Measurements from ENCODE around the gene ULBP1. TPM values are rescaled to one million over a fixed set of nuclear protein-coding genes. Genes with fewer than 3 reads are reported as not detected.

Gene ULBP1
- total and polyA plus RNA-seq, 11 donors: 0.10 to 0.52 (median 0.25) TPM

- no peak overlapping the region for H3K4me3 ChIP-seq
These were observed 3.3 kb upstream of the ULBP1 start for GRCh38 chr6:149960488-149960887.

GRCh38 chr6:149961728-149962425 lies 1.9 kb upstream of the ULBP1 start:
- H3K9me3 ChIP-seq: no peaks in the 10 kb centered on the region
- 62 to 77% (median 71%) methylated on average over 6 of the region's 6 CpGs for WGBS, 4 donors
- H3K27me3 ChIP-seq: peaks cover 17 to 77% (median 44%) of the 10 kb centered on the region in 9 donors
- no peak overlapping the region for H3K27ac ChIP-seq
- peaks cover 0 to 28% (median 14%) of the 10 kb centered on the region in 12 donors for H3K4me1 ChIP-seq
- intact Hi-C loops (cut with DNase I): loop anchor here in 1 of 10 donors (10.0 kb wide), 1 partner anchor 53 kb away; no protein-coding TSS in a partner anchor
- no peaks in the 10 kb centered on the region for H3K36me3 ChIP-seq
- no peak for TF ChIP-seq POLR2A (IDR thresholded peaks at IDR 0.05)
- TF ChIP-seq CTCF (IDR thresholded peaks at IDR 0.05): peak in 3 of 12 donors; percentile 11 to 20 (median 14)
- no peak for ATAC-seq
- no peak overlapping the region for H3K4me3 ChIP-seq
- DNase-seq: no peak

More at GRCh38 chr6:149960488-149960887, 3.3 kb upstream of the ULBP1 start:
- intact Hi-C loops (cut with DNase I): loop anchor here in 1 of 10 donors (10.0 kb wide), 1 partner anchor 54 kb away; no protein-coding TSS in a partner anchor
- Histone ChIP-seq H3K27me3 (peaks cover 22 to 80% (median 53%) of the 10 kb centered on the region in 9 donors), H3K27ac (no peak overlapping the region), H3K4me1 (peaks cover 0 to 27% (median 14%) of the 10 kb centered on the region in 12 donors), H3K9me3 (no peaks in the 10 kb centered on the region), H3K36me3 (no peaks in the 10 kb centered on the region)
- TF ChIP-seq POLR2A (IDR thresholded peaks at IDR 0.05) (no peak), CTCF (IDR thresholded peaks at IDR 0.05) (no peak)
- DNase-seq (no peak), ATAC-seq (no peak)
- WGBS, 4 donors: 77 to 88% (median 83%) methylated on average over 6 of the region's 6 CpGs

GRCh38 chr6:149962461-149963211 lies 1.1 kb upstream of the ULBP1 start:
- H3K4me1 ChIP-seq: peaks cover 0 to 28% (median 14%) of the 10 kb centered on the region in 12 donors
- TF ChIP-seq POLR2A (IDR thresholded peaks at IDR 0.05) (no peak), CTCF (IDR thresholded peaks at IDR 0.05) (no peak)
- no peak for ATAC-seq
- no peaks in the 10 kb centered on the region for H3K36me3 ChIP-seq
- peaks cover 14 to 78% (median 40%) of the 10 kb centered on the region in 9 donors for H3K27me3 ChIP-seq
- intact Hi-C loops (cut with DNase I): loop anchor here in 1 of 10 donors (10.0 kb wide), 1 partner anchor 52 kb away; no protein-coding TSS in a partner anchor
- peak overlapping the region in 7 of 12 donors; percentile 46 to 68 (median 55) for H3K4me3 ChIP-seq
- H3K9me3 ChIP-seq: no peaks in the 10 kb centered on the region
- DNase-seq: no peak
- H3K27ac ChIP-seq: no peak overlapping the region
- 68 to 75% (median 71%) methylated on average over 7 of the region's 7 CpGs for WGBS, 4 donors

- 11 to 23% (median 21%) methylated on average over 8 of the region's 8 CpGs for WGBS, 4 donors
- peak overlapping the region in 11 of 12 donors; percentile 27 to 68 (median 54) for H3K4me3 ChIP-seq
- no peaks in the 10 kb centered on the region for H3K36me3 ChIP-seq
- DNase-seq (no peak), ATAC-seq (no peak)
- intact Hi-C loops (cut with DNase I): loop anchor here in 1 of 10 donors (10.0 kb wide), 1 partner anchor 52 kb away; no protein-coding TSS in a partner anchor
- peaks cover 0 to 28% (median 14%) of the 10 kb centered on the region in 12 donors for H3K4me1 ChIP-seq
- H3K9me3 ChIP-seq: no peaks in the 10 kb centered on the region
- H3K27ac ChIP-seq: no peak overlapping the region
- H3K27me3 ChIP-seq: peaks cover 14 to 80% (median 38%) of the 10 kb centered on the region in 9 donors
- TF ChIP-seq CTCF (IDR thresholded peaks at IDR 0.05) (no peak), POLR2A (IDR thresholded peaks at IDR 0.05) (no peak)
These were observed 606 bp upstream of the ULBP1 start for GRCh38 chr6:149963212-149963461.
